Panc1 (cell line): ENCODE data around the gene CHRND. TPM values are rescaled to one million over a fixed set of nuclear protein-coding genes. Genes with fewer than 3 reads are reported as not detected.

Experiments
- ATAC-seq: fragments of 200-7000 bp; cut with Tn5 transposase; 2 replicates; pipeline ENCODE4 v1.9.1; 2020; ENCODE audit warnings: mild to moderate bottlenecking, moderate library complexity
- BruUV-seq: library from RNA; stranded (reverse); fragments of 400-500 nt; replicated peaks from 2 replicates; lab custom pipeline; 2021; lab: Mats Ljungman, UMichigan
- CTCF ChIA-PET: fragments of 300-600 bp; sonication (Branson Sonifier 250); formaldehyde crosslinking; loops from one replicate; lab custom pipeline; 2022; ENCODE audit warnings: antibody characterized with exemption; lab: Charles Lee
- POLR2A ChIA-PET: fragments of 300-600 bp; sonication (Branson Sonifier 250); formaldehyde crosslinking; loops from one replicate; lab custom pipeline; 2022; ENCODE audit warnings: antibody characterized with exemption; lab: Charles Lee
- DNase-seq: peaks from one replicate; pipeline ENCODE4 v3.0.0-alpha.2; 2010; ENCODE audit warnings: low read depth, low spot score
- H3K27ac ChIP-seq: 2 replicates; pipeline ENCODE4 v1.5.1; 2011; ENCODE audit warnings: mild to moderate bottlenecking, low read length, inconsistent platforms
- H3K27me3 ChIP-seq: fragments of 200-500 bp; sonication (Bioruptor generic); 2 replicates; pipeline ENCODE4 v1.6.0; 2014; ENCODE audit warnings: low read length, inconsistent platforms; ENCODE audit not compliant: control insufficient read depth, insufficient read depth
- H3K36me3 ChIP-seq: fragments of 200-500 bp; sonication (Bioruptor generic); 2 replicates; pipeline ENCODE4 v1.5.1; 2014; ENCODE audit warnings: inconsistent platforms, mild to moderate bottlenecking, low read length, moderate library complexity; ENCODE audit not compliant: control insufficient read depth, insufficient read depth
- H3K4me1 ChIP-seq: 2 replicates; pipeline ENCODE4 v1.5.1; 2011; ENCODE audit warnings: inconsistent platforms, mild to moderate bottlenecking, low read length, moderate library complexity; ENCODE audit not compliant: control insufficient read depth, insufficient read depth
- H3K4me3 ChIP-seq, 2 experiments: 2 replicates each; pipeline ENCODE4 v1.5.1; 2011 to 2012; ENCODE audit warnings: low read depth in 2 of 2, low read length in 2 of 2, mild to moderate bottlenecking in 2 of 2, inconsistent platforms in 1 of 2, moderate library complexity in 1 of 2
- H3K9me3 ChIP-seq: fragments of 200-500 bp; sonication (Bioruptor generic); 2 replicates; pipeline ENCODE4 v1.5.1; 2014; ENCODE audit warnings: low read depth, mild to moderate bottlenecking, inconsistent platforms, low read length, moderate library complexity; ENCODE audit not compliant: control insufficient read depth, insufficient read depth
- POLR2AphosphoS5 ChIP-seq: IDR thresholded peaks from 2 replicates; pipeline ENCODE4 v1.6.1; 2012; ENCODE audit warnings: mild to moderate bottlenecking, low read depth, low read length, moderate library complexity
- SIN3A ChIP-seq: IDR thresholded peaks from 2 replicates; pipeline ENCODE4 v1.6.1; 2012; ENCODE audit warnings: low read depth, mild to moderate bottlenecking, low read length, moderate library complexity, borderline replicate concordance; ENCODE audit not compliant: insufficient read depth
- TCF7L2 ChIP-seq: IDR thresholded peaks from 2 replicates; pipeline ENCODE4 v1.6.1; 2011; ENCODE audit warnings: mild to moderate bottlenecking, low read depth, low read length, inconsistent platforms
- in situ Hi-C: cut with HindIII; loops from 2 replicates; pipeline ENCODE4 v1.10.0; 2016; ENCODE audit warnings: low sequenced_read_pairs, low pct_unique_long_range_greater_than_20kb
- intact Hi-C: fragments of 100-400 bp; cut with micrococcal nuclease; formaldehyde crosslinking; loops from one replicate; pipeline ENCODE4 v1.10.0; 2022; ENCODE audit not compliant: unreplicated experiment
- total RNA-seq: library from RNA; stranded (reverse); gene quantifications from one replicate; pipeline ENCODE4 v1.2.1, GENCODE V29; 2021; ENCODE audit not compliant: unreplicated experiment
- TF ChIP-seq, protein P1 (sequence below): fragments of 450-650 bp; IDR thresholded peaks from 2 replicates; pipeline ENCODE4 v1.5.1; 2017; ENCODE audit warnings: mild to moderate bottlenecking
- TF ChIP-seq, protein P2 (sequence below), 2 experiments: IDR thresholded peaks; 2 replicates each; pipeline ENCODE4 v1.6.1; 2011 to 2012; ENCODE audit warnings: low read depth in 2 of 2, control low read depth in 1 of 2, low read length in 1 of 2, mild to moderate bottlenecking in 1 of 2, moderate library complexity in 1 of 2; ENCODE audit not compliant: insufficient read depth in 1 of 2

CHRND gene
- total RNA-seq, 1 experiment from 2014 or later, result not detected

DNA sequence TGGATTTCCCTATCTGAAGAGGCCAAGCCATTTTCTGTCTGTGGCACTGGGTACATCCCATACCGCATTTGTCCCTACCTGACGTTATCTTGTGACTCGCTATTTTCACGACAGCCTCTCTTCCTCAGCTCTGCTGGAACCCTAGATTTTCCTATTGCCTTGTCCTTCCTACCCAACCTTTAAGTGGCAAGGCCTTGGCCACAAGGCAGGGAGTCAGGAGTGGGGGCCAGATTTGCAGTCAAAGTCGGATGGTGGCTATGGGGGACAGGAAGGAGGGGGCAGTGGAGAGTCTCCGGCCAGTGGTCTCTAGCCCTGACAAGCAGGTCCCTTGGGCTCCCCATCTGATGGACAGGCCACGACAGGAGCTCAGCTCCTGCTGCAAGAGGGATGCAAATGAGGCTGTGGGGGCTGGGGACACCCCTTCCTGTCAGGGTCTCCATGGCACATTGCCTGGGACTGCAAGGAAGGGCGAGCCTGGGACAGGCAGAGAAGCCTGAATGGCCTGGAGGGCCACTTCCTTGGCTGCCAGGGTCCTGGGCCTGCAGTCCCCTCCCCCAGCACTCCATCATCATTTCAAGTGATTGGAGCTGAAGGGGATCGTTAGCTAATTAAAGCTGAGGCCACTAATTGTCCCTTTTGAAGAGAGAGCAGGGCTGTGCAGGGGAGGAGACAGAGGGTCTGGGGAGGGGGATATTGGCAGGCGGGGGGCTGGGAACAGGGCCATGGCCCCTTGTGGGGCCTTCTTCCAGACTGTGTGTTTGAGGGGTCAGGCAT, 32.1 kb upstream of the CHRND start:
- no peak overlapping the region for H3K27ac ChIP-seq
- H3K9me3 ChIP-seq, result no peaks in the 10 kb centered on the region
- no peak for DNase-seq
- intact Hi-C loops, result no loop called here
- H3K27me3 ChIP-seq, result no peaks in the 10 kb centered on the region
- ATAC-seq, result no peak
- POLR2A ChIA-PET, result no interaction called here
- no peaks in the 10 kb centered on the region for H3K4me1 ChIP-seq
- CTCF ChIA-PET, result no interaction called here
- no peaks in the 10 kb centered on the region for H3K36me3 ChIP-seq
- in situ Hi-C loops, result no loop called here
- no peak for TF ChIP-seq TCF7L2
- TF ChIP-seq, protein P1, sequence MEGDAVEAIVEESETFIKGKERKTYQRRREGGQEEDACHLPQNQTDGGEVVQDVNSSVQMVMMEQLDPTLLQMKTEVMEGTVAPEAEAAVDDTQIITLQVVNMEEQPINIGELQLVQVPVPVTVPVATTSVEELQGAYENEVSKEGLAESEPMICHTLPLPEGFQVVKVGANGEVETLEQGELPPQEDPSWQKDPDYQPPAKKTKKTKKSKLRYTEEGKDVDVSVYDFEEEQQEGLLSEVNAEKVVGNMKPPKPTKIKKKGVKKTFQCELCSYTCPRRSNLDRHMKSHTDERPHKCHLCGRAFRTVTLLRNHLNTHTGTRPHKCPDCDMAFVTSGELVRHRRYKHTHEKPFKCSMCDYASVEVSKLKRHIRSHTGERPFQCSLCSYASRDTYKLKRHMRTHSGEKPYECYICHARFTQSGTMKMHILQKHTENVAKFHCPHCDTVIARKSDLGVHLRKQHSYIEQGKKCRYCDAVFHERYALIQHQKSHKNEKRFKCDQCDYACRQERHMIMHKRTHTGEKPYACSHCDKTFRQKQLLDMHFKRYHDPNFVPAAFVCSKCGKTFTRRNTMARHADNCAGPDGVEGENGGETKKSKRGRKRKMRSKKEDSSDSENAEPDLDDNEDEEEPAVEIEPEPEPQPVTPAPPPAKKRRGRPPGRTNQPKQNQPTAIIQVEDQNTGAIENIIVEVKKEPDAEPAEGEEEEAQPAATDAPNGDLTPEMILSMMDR, result no peak
- TF ChIP-seq SIN3A, result no peak
- TF ChIP-seq, protein P2, sequence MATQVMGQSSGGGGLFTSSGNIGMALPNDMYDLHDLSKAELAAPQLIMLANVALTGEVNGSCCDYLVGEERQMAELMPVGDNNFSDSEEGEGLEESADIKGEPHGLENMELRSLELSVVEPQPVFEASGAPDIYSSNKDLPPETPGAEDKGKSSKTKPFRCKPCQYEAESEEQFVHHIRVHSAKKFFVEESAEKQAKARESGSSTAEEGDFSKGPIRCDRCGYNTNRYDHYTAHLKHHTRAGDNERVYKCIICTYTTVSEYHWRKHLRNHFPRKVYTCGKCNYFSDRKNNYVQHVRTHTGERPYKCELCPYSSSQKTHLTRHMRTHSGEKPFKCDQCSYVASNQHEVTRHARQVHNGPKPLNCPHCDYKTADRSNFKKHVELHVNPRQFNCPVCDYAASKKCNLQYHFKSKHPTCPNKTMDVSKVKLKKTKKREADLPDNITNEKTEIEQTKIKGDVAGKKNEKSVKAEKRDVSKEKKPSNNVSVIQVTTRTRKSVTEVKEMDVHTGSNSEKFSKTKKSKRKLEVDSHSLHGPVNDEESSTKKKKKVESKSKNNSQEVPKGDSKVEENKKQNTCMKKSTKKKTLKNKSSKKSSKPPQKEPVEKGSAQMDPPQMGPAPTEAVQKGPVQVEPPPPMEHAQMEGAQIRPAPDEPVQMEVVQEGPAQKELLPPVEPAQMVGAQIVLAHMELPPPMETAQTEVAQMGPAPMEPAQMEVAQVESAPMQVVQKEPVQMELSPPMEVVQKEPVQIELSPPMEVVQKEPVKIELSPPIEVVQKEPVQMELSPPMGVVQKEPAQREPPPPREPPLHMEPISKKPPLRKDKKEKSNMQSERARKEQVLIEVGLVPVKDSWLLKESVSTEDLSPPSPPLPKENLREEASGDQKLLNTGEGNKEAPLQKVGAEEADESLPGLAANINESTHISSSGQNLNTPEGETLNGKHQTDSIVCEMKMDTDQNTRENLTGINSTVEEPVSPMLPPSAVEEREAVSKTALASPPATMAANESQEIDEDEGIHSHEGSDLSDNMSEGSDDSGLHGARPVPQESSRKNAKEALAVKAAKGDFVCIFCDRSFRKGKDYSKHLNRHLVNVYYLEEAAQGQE (IDR thresholded peaks at IDR 0.05; ENCODE audit: insufficient read depth in 1 of 2, low read depth in 2 of 2, low read length in 1 of 2), result no peak
- no peak for TF ChIP-seq POLR2AphosphoS5
- no TSS peak for BruUV-seq
- H3K4me3 ChIP-seq, result no peak overlapping the region

DNA sequence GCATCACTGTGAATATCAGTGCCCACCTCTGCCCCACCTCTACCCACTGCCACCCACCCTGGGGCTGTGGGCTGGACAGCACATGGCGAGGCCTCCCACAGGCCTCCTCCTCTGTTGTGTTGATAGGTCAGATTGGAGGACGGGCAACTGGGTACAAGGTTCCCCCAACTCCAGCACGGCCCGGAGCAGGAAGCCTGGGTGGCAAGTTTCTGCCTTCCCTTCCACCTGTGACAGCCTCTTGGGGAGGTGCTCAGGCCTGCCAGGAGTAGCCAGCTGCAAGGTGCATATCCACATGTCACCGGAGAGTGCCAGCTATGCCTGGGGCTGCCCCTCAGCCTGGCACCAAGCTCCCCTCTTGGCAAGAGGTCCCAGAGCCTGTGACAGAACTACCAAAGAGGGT, 31.4 kb upstream of the CHRND start:
- TF ChIP-seq, protein P2 (IDR thresholded peaks at IDR 0.05; ENCODE audit: insufficient read depth in 1 of 2, low read depth in 2 of 2, low read length in 1 of 2), result no peak
- TF ChIP-seq POLR2AphosphoS5 (no peak), TCF7L2 (no peak), SIN3A (no peak)
- TF ChIP-seq, protein P1, result no peak
- in situ Hi-C loops (no loop called here), intact Hi-C loops (no loop called here)
- ChIA-PET CTCF (no interaction called here), POLR2A (no interaction called here)
- Histone ChIP-seq H3K36me3 (no peaks in the 10 kb centered on the region), H3K4me1 (no peaks in the 10 kb centered on the region), H3K4me3 (no peak overlapping the region), H3K27ac (no peak overlapping the region), H3K27me3 (no peaks in the 10 kb centered on the region), H3K9me3 (no peaks in the 10 kb centered on the region)
- ATAC-seq, result no peak
- no TSS peak for BruUV-seq
- no peak for DNase-seq
